ENCODE data around the gene SGCA.

Gene SGCA

DNA sequence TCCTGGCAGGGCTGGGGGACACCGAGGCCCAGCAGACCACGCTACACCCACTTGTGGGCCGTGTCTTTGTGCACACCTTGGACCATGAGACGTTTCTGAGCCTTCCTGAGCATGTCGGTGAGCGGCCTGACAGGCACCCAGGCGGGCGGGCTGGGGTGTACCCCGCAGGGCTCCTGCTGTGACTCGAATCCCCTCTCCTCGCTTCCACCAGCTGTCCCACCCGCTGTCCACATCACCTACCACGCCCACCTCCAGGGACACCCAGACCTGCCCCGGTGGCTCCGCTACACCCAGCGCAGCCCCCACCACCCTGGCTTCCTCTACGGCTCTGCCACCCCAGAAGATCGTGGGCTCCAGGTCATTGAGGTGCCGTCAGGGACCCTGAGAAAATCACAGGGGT lies 1.6 kb downstream of the SGCA start:
- DNase-seq (ENCODE audit: low read depth): no peak

DNA sequence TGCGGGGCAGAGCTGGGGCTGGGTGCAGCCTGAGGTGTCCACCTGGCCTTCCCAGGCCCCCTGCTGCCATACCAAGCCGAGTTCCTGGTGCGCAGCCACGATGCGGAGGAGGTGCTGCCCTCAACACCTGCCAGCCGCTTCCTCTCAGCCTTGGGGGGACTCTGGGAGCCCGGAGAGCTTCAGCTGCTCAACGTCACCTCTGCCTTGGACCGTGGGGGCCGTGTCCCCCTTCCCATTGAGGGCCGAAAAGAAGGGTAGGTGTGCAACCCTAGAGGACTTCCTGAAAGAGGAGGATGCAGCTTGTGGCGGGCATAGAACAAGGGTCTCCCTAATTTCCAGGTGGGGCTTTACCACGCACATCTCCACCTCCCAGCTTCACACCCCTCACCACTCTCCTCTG lies 2.5 kb downstream of the SGCA start:
- no peak for DNase-seq (ENCODE audit: low read depth)

DNA sequence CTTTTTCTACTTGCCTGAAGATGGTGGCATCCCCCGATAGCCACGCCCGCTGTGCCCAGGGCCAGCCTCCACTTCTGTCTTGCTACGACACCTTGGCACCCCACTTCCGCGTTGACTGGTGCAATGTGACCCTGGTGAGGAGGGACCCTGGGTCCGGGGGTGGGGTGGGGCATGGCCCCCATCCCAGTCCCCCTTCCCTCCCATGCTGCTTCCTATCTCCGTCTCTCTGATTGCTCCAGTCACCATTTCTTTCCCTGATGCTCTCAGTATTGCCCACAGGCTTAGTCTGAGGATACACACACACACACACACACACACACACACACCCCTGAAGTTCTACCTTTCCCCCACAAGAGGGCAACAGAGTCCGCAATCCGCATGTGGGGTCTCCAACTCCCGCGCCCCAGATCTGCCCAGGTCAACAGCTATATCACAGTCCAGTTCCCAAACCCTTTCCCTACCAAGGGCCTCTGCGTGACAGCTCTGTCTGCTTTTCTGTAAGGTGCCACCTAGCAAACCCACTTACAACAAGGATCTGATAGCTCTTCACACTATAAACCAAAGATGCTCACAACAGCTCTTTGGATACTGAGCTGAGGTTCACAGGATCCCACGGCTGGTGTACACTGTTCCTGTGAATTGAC lies 3.4 kb downstream of the SGCA start:
- peak; percentile 47 for DNase-seq (ENCODE audit: low read depth)

DNA sequence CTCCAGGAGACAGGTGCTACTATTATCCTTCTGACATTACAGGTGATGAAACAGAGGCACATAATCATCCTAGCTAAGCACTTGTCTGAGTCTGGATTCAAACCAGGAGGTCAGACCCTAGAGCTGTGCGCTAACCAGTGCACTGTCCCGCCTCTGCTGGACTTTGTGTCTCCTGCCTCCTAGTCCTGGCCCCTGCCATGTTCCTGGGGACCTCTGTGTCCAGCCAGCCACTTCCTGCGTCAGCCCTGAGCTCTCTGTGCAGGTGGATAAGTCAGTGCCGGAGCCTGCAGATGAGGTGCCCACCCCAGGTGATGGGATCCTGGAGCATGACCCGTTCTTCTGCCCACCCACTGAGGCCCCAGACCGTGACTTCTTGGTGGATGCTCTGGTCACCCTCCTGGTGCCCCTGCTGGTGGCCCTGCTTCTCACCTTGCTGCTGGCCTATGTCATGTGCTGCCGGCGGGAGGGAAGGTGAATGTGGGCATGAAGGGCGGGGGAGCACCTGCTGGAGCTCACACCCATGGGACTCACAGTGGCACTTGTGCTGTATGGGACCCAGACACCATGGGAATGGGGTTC lies 4.2 kb downstream of the SGCA start:
- DNase-seq (ENCODE audit: low read depth): no peak

DNA sequence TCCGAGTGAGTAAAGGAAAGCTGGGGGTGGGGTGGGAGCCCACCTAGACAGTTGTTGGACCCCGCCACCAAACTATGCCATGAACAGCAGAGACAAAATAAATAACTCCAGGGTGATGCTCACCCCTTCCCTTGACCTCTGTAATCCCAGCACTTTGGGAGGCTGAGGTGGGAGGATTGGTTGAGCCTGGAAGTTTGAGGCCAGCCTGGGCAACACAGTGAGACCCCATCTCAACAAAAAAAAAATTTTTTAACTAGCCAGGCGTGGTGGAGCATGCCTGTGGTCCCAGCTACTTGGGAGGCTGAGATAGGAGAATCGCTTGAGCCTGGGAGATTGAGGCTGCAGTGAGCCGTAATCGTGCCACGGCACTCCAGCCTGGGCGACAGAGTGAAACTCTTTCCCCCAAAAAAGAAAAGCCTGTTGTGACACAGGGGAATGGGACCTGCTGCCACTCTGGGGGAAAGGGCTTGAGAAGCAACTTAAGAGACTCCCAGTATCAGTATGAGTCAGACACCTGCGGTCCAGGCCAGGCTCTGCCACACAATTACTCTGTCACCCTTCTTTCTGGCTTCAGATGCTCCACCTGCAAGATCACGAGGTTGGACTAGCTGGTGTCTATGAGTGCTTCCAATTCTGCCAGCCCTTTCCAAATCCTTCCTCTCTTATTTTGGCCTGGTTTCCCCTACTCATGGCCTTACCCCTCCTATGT lies 5.0 kb downstream of the SGCA start:
- no peak for DNase-seq (ENCODE audit: low read depth)

DNA sequence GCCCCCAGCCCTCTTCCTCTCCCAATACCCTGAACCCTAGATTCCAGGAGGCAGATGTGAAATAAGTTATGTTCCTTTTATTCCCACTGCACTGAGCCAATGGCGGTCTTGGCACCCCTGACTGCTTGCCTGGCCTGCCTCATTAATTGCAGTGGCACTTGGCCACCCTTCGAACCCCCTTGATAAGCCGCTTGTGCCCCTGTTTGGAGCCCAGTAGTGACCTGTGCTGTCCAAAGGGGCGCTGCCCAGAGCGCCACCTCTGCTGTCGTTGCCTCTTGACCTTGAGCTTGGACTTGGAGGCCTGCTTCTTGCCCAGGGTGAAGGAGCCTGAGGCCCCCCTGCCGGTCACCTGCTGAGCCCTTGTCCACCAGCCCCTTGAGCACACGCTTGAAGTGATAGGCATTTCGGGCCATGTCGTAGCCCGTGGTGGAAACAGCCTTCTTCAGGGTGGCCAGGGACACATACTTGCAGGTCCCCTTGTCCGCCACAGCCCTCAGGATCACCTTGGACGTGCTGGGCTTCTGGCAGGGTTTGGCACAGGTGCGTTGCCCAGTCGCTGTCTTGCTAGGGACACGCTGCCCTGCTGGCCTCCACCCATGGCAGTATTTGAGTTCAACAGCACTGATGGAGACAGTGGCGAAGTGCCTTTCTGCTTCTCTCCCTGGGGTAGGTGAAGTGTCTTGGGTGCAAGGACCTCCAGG lies 5.7 kb downstream of the SGCA start:
- no peak for DNase-seq (ENCODE audit: low read depth)

- no peak for DNase-seq (ENCODE audit: low read depth)
These were observed 6.3 kb downstream of the SGCA start for GRCh38 chr17:50172130-50172529.

DNA sequence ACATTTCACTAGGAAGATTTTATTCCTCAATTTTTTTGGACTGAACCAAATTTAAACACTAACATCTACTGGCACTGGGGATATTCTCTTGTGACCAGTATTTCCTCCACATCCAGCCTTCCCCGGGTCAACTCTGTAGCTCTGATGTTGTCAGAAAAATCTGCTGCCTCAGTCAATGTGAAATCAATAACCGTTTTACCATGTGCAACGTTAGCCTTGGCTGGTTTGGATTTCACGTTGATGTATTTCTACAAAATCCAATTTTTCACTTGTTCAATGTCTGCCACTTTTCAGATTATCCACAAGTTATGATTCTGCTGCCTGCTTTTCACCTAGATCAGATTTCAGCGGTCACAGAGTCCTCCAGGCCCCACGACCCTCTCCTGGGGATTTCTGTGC lies 7.1 kb downstream of the SGCA start:
- no peak for DNase-seq (ENCODE audit: low read depth)

DNA sequence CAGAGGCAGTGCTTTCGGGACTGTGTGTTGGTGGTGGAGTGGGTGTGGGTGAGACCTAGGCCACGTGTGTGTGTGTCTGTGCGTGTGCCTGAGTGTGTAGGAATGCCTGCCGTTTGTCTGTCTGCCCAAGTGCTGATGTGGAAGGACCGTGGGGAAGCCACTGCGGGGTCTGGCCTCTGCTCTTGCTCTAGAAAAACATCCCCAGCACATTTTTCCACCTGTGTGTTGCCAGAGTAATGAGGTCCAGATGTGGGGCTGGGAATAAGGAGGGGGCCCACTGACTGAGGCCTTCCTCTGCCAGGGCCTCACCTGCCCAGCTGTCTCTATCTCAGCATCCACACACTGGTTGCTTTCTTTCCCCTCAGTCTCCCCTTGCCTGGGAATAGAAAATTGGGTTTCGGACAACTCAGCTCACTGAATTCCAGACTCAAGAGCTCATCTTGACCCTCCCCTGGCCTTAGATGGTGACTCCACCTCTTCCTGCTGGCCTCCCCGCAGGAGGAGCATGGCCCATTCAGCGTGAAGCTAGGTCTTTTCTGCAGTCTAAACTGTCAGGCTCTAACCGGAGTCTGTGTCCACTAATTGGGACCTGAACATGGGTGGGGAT lies 7.6 kb downstream of the SGCA start:
- DNase-seq (ENCODE audit: low read depth): no peak

GRCh38 chr17:50174444-50174843 lies 8.6 kb downstream of the SGCA start:
- no peak for DNase-seq (ENCODE audit: low read depth)

DNA sequence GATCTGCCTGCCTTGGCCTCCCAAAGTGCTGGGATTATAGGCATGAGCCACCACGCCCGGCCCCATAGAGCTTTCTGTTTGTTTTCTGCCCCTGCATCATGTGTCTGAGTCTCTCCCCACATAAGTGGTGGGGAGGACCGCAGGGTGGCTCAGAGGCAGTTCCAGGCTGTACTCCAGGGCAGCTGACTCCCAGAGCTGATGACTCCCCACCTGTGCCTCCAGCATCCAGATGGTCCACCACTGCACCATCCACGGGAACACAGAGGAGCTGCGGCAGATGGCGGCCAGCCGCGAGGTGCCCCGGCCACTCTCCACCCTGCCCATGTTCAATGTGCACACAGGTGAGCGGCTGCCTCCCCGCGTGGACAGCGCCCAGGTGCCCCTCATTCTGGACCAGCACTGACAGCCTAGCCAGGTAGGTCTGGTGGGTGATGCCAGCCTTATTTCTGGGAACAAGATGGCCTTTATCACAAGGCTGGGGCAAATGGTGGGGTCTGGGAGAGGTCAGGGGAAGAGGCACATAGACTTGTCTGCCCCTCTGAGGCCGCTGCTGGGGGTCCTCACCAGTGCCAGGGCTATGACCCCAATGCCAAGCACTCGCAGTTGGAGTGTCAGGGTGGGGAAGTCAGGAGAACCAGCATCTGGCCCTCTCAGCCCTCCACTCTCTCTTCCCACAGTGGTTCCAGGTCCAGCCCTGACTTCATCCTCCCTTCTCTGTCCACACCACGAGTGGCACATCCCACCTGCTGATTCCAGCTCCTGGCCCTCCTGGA lies 9.4 kb downstream of the SGCA start:
- DNase-seq (ENCODE audit: low read depth): no peak

- DNase-seq (ENCODE audit: low read depth): no peak
These were observed 11.0 kb downstream of the SGCA start for GRCh38 chr17:50176559-50177357.

- DNase-seq (ENCODE audit: low read depth): no peak
These were observed 11.7 kb downstream of the SGCA start for GRCh38 chr17:50177476-50177875.

DNA sequence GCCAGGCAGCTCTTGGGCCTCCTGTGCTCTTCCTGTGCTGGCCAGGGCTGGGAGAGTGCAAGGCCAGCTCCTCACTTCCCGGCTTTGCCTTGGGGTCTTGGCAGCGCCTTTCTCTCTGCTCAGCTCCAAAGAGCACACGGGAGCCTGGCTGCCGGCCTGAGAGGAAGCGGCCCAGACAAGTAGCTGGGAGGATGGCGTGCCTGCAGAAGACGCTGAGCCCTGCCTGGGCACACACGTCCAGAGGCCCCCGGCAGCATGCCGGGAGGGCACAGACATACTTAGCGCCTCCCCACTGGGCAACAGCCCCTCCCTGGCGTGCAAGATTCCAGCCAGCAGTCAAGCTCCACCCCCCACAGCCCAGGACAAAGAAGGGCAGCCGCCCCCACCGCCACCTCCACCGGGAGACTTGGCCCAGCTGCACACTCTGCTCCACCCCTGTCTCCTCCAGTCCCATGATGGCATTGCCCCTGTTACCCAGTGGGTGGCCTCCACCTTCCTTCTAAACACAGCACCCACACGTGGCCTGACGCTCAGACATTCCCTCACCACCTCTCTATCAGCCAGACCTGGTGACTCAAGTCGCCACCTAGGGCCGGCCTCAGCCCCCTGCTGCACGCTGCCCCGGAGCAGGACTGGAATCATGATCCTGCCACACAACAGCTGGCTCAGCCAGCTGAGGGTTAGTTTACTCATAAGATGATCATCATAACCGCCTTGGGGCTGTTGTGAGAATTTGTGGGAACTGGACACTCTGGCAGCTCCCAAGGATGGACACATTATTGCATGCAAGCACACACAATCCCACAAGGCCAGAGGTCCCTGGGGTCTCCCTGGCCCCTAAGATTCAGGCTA lies 12.4 kb downstream of the SGCA start:
- peak; percentile 22 for DNase-seq (ENCODE audit: low read depth)

- DNase-seq (ENCODE audit: low read depth): no peak
These were observed 14.3 kb downstream of the SGCA start for GRCh38 chr17:50180111-50180510.

- no peak for DNase-seq (ENCODE audit: low read depth)
These were observed 14.8 kb downstream of the SGCA start for GRCh38 chr17:50180620-50181019.

- no peak for DNase-seq (ENCODE audit: low read depth)
These were observed 15.3 kb downstream of the SGCA start for GRCh38 chr17:50181144-50181543.

DNA sequence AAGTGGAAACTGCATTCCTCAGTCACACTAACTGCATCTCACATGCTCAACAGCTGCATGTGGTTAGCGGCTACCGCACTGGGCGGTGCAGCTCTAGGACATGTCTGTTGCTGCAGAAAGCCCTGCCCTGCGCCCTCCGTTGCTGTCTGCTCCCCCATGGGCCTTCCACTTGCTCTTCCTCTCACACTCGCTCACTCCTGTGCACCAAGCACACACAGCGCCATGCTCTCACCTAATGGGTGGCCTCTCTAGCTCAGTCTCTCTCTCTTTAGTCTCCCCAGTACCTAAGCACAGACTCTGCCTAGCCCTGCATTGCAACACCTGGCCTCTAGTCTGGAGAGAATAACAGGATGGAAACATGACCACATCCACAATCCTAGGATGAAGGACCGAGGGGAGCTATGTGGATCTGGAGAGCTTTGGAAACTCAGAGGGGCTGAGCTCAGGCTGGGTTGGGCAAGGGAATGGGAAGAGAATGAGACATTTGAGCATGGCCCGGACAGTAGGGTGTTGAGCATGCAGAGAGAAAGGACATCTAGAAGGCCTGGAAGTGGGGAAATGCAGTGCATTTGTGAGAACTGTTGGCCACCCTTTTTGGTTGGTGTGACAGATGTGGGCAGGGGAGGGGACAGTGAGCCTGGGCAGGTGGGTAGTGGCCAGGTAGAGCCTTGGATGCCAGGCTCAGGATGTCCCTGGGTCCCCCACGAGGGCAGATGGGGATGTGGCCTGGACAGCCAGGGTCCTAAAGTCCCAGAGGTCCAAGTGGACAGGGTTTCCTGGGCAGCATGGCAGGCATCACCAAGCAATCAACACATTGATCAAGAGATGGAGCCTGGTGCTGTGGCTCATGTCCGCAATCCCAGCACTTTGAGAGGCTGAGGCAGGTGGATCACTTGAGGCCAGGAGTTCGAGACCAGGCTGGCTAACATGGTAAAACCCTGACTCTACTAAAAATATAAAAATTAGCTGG lies 16.1 kb downstream of the SGCA start:
- DNase-seq (ENCODE audit: low read depth): no peak

Data from activated gamma-delta T cell treated with anti-CD3 and anti-CD28 coated beads, Interleukin-2, amount 50 U/mL, for 16 hours (primary cell).